Renal cortical epithelial cell (primary cell): ENCODE results near the gene SKAP1. TPM values are rescaled to one million over a fixed set of nuclear protein-coding genes. Genes with fewer than 3 reads are reported as not detected.
"Not testable (repeated sequence)": the region's sequence is repeated elsewhere in the genome, so short reads cannot be mapped to it uniquely, and the experiment has no call there.

Experiments
- DNase-seq: peaks from one replicate; pipeline ENCODE4 v3.0.0-alpha.2; 2011; ENCODE audit warnings: low read depth
- total RNA-seq: library from RNA; depleted of rRNA; stranded (reverse); fragments of >200 nt; gene quantifications from 2 replicates; pipeline ENCODE4 v1.2.3, GENCODE V29; 2014

SKAP1 gene
- total RNA-seq, 1 donor from 2014 or later, result 11.9 TPM

- DNase-seq, result no peak
Measured at GRCh38 chr17:48413613-48414405, 16.2 kb downstream of the SKAP1 start.

GRCh38 chr17:48412841-48413240, 17.2 kb downstream of the SKAP1 start:
- no peak for DNase-seq

- not testable (repeated sequence) for DNase-seq
Measured at GRCh38 chr17:48410821-48411220, 19.2 kb downstream of the SKAP1 start.

- no peak for DNase-seq
Measured at GRCh38 chr17:48409607-48410006, 20.4 kb downstream of the SKAP1 start.

GRCh38 chr17:48406936-48407567, 23.0 kb downstream of the SKAP1 start:
- DNase-seq, result no peak

GRCh38 chr17:48394821-48395220, 35.2 kb downstream of the SKAP1 start:
- DNase-seq, result no peak

- no peak for DNase-seq
Measured at GRCh38 chr17:48393283-48393682, 36.7 kb downstream of the SKAP1 start.

GRCh38 chr17:48392857-48393256, 37.2 kb downstream of the SKAP1 start:
- DNase-seq, result no peak

GRCh38 chr17:48391444-48391843, 38.6 kb downstream of the SKAP1 start:
- no peak for DNase-seq

GRCh38 chr17:48389903-48390302, 40.1 kb downstream of the SKAP1 start:
- DNase-seq, result no peak

- DNase-seq, result no peak
Measured at GRCh38 chr17:48388955-48389743, 40.9 kb downstream of the SKAP1 start.

- DNase-seq, result no peak
Measured at GRCh38 chr17:48386826-48387225, 43.2 kb downstream of the SKAP1 start.

- DNase-seq, result no peak
Measured at GRCh38 chr17:48385319-48385718, 44.7 kb downstream of the SKAP1 start.

- no peak for DNase-seq
Measured at GRCh38 chr17:48384164-48384563, 45.9 kb downstream of the SKAP1 start.

- DNase-seq, result no peak
Measured at GRCh38 chr17:48382989-48383388, 47.0 kb downstream of the SKAP1 start.

GRCh38 chr17:48378708-48379392, 51.2 kb downstream of the SKAP1 start:
- no peak for DNase-seq

GRCh38 chr17:48378238-48378637, 51.8 kb downstream of the SKAP1 start:
- DNase-seq, result no peak

GRCh38 chr17:48376682-48377325, 53.2 kb downstream of the SKAP1 start:
- no peak for DNase-seq

GRCh38 chr17:48375356-48375755, 54.7 kb downstream of the SKAP1 start:
- DNase-seq, result peak; percentile 96

- DNase-seq, result no peak
Measured at GRCh38 chr17:48374650-48375230, 55.3 kb downstream of the SKAP1 start.

- DNase-seq, result no peak
Measured at GRCh38 chr17:48373883-48374282, 56.1 kb downstream of the SKAP1 start.
